Activated gamma-delta T cell (primary cell): ENCODE data around the gene HEXD.
"Not testable (repeated sequence)": the region's sequence is repeated elsewhere in the genome, so short reads cannot be mapped to it uniquely, and the experiment has no call there.

Experiments
- DNase-seq: peaks from one replicate; lab custom pipeline; 2025; lab: John Stamatoyannopoulos, UW

HEXD gene

DNA sequence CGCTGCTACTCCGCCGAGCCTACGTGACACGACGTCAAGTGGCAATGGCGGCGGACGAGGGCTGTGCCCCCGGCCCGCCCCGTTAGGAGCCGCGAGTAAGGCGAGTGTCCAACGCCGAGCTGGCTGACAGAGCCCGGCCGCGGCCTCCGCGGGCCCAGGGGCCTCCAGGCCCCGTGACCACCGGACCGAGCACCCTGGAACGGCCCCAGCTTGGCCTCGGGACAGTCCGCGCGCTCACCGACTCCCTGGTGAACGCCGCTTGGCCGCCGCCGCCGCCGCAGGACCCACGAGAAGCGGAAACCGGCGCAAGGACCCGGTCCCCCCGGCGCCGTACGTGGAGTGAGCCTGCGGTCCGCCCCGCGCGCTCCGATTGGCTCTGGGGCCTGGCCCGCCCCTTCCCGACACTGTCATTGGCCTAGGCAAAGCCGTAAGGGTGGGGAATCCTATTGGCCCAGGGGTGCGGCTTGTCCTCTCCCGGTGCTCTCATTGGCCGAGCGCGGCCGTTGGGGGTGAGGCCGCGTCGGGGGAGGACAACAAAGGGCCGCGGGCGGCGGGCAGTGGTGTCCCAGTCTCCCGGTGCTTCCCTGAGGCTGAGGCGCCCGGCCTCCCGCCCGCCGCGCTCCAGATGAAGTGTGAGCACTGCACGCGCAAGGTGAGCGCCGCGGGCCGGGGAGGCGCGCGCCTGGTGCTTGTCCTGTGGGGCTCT lies 40.2 kb downstream of the HEXD start, which contains the start of gene NARF:
TSS of gene NARF (plus strand) at position 563 of the 706 bp plus-strand sequence. CDS start at position 626, 63 bp downstream.
- peak; percentile 94 for DNase-seq

GRCh38 chr17:82458885-82459424 lies 40.8 kb downstream of the HEXD start:
- peak; percentile 42 for DNase-seq

- DNase-seq = not testable (repeated sequence)
These were observed 41.8 kb downstream of the HEXD start for GRCh38 chr17:82459936-82460335.

DNA sequence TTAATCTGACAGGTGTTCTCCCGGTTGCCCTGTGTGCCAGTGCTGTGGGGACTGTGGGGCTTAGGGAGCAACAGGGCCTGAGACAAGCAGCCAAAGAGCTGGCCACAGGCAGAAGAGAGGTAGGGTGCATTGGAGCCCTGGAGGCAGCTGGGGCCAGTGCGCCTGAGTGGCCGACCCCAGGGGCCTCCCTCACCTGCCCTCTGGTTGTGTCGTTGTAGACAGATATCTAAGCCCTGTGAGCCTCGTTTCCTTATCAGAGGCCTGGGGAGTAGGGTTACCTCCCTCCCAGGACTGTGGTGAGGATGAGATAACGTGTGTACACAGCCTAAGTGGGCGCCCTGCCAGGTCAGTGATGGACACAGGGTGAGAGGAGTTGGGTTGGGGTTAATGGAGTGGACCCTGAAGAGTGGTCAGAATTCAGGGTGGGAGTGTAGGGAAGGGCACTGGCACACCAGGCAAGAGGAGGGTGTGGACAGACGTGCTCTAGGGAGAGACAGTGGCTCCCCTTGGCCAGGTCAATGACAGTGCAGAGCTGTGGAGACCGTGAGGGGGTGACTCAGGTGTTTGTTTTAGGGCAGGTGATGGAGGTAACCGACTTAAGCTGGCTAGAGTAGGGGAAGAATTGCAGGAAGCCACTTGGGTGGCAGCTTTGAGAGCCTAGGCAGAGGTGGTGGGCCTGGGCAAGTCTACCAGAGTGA lies 43.8 kb downstream of the HEXD start:
- no peak for DNase-seq

DNA sequence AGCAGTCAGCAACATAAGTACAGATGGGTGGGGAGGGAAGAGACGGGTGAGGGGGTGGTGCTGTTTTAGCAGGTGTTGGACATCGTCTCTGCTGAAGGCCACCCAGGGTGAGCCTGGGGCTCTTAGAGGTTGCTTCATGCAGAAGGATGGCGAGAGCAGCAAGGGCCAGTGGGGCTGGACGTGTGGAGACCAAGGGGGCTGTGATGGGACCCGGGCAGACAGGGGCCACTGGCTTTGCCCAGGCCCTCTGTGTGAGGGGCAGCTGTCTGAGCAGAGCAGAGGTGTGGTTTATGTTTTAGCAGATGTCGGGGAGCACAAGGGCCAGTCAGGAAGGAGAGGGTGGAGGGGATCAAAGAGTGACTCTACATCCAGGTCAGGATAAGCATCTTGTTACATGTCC lies 45.2 kb downstream of the HEXD start:
- no peak for DNase-seq

DNA sequence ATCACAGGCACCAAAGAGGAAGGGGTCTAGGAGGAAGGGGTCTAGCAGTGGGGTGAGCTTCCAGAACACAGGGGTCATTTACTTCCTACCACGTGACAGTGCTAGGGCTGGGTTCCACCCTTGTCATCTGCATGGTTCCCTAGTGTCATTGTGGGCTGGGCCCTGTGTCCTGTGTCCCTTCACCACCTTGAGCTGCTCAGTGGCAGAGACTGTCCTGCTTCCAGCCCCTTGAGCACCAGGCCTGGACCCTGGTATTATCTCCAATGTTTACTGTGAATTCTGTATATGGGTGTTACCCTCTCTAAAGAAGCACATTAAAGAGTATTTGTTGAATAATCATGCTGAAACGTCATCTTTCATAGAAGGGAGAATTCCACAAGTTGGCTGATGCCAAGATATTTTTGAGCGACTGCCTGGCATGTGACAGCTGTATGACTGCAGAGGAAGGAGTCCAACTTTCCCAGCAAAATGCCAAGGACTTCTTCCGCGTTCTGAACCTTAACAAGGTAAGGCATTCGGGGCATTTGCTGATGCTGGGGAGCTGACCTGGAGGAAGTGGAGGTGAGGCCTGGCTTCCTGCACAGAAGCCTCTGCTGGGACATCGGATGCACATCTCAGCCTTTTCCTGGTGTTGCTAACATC lies 45.9 kb downstream of the HEXD start:
- DNase-seq = no peak

- DNase-seq = no peak
These were observed 46.4 kb downstream of the HEXD start for GRCh38 chr17:82464567-82464929.

- DNase-seq = no peak
These were observed 47.0 kb downstream of the HEXD start for GRCh38 chr17:82465023-82465603.

DNA sequence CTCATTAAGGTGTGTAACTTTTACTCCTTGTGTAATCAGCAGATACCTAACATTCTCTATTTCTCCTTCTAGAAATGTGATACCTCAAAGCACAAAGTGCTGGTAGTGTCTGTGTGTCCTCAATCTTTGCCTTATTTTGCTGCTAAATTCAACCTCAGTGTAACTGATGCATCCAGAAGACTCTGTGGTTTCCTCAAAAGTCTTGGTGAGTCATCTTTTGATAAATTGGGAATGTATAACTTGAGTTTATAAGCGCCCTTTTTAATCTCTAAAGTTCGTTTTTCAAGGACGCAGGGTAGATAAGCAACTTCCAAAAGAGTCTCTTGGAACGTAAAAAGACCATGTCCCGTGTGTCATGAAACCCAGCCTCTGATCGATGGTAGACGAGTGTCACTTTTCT lies 50.5 kb downstream of the HEXD start:
- no peak for DNase-seq

- no peak for DNase-seq
These were observed 51.9 kb downstream of the HEXD start for GRCh38 chr17:82470065-82470464.

GRCh38 chr17:82474223-82475010 lies 56.3 kb downstream of the HEXD start:
- DNase-seq = no peak

DNA sequence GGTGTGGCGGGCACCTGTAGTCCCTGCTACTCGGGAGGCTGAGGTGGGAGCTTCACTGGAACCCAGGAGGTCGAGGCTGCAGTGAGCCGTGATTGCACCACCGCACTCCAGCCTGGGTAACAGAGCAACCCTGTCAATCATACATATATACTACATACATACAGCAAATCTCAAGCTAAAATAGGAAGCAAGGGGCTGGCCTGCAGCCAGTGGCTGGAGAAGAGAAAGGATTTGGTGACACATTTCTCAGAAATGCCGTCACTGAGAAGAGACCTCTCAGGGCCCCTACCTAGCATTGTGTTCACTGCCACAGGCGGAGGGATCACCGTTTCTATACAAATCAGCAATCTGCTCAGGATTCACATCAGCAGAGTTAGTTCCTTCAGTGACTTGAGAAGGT lies 57.3 kb downstream of the HEXD start:
- no peak for DNase-seq

DNA sequence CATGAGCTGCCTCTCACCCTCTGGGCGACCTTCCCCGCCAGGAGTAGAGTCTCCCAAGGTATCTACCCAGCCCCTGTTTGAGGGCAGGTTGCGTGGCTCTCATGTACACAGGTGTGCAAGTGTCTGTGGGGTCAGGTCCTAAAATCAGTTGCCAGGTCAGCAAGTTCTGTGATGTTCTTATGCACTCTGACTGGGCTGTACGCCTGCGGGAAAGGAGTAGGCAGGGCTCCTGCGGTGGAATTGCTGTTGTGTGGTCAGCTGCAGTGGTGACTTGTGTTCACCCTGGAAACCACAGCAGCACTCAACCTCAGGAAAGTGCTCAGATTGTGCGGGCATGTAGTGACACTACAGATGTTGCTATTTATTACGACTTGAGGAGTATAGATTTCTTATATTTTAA lies 59.8 kb downstream of the HEXD start:
- DNase-seq = no peak

GRCh38 chr17:82479602-82480001 lies 61.5 kb downstream of the HEXD start:
- DNase-seq = no peak

DNA sequence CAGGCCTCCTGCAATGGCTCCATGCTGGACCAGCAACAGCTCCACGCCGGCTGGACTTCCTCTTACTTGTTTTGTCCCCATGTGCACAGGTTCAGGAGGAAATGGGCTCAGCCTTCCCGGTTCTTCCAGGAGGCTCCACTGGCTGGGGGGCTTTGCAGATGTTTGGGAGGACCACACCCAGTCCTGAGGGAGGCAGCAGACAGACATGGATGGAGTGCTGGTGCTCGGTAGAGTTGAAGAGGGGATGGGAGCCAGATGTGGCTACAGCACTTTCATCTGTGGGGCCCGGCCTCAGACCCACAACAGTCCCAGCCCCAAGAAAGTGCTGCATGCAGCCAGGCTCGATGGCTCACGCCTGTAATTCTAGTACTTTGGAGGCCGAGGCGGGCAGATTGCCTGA lies 62.2 kb downstream of the HEXD start:
- no peak for DNase-seq

GRCh38 chr17:82483204-82483660 lies 65.1 kb downstream of the HEXD start:
- no peak for DNase-seq

- DNase-seq = no peak
These were observed 65.7 kb downstream of the HEXD start for GRCh38 chr17:82483836-82484235.

DNA sequence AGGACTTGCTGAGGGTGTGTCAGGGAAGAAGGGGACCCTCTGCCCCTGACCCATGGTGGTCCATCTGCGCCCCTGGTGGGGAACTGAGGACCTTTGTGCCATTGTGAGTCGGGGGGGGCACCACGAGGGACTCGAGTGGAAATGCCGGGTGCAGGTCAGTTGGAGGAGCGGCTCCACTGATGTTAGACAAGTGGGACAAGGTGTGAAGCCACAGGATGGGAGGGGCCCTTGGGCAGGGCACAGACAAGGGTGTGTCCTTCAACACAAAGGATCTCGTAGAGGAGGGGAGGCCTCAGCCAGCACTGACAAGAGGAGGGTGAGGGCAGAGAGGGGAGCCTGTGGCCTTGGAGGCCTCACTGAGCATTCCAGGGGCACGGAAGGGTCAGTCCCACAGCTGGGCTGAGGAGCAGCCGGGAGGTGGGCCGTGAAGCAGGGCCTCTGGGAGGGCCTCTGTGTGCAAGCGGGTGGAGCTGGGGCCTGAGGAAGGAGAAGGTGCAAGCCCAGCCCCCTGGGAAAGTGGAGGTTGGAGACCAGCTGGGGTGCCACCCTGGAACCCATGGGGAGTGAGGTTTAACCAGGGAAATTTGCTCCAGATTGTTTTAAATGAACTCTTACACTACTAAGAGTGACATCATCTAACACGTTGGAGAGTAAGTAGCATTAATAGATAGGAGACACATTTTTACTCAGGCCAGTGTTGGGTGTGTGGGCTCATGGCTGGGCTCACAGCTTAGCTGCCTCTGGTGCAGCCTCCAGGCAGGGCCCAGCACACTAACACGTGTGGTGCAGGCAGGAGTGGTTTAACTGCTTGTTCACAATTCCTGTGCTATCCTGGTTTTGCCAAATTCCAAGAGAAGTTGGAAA lies 68.3 kb downstream of the HEXD start:
- DNase-seq = no peak

GRCh38 chr17:82487910-82488309 lies 69.8 kb downstream of the HEXD start:
- no peak for DNase-seq

GRCh38 chr17:82489117-82489516 lies 71.0 kb downstream of the HEXD start:
- DNase-seq = no peak
